Epithelial cell of proximal tubule (primary cell): Measurements from ENCODE around the gene NTM. TPM values are rescaled to one million over a fixed set of nuclear protein-coding genes. Genes with fewer than 3 reads are reported as not detected.

ENCODE experiments used
- DNase-seq: peaks from one replicate; pipeline ENCODE4 v3.0.0-alpha.2; 2011; ENCODE audit warnings: low read depth
- H3K4me3 ChIP-seq: 2 replicates; pipeline ENCODE4 v1.5.1; 2011; ENCODE audit warnings: low read depth, mild to moderate bottlenecking, low read length
- total RNA-seq: library from RNA; depleted of rRNA; stranded (reverse); fragments of >200 nt; gene quantifications from 2 replicates; pipeline ENCODE4 v1.2.3, GENCODE V29; 2015
- TF ChIP-seq, protein P1 (sequence below): conservative IDR thresholded peaks from 2 replicates; pipeline ENCODE4 v1.5.1; 2012; ENCODE audit warnings: low read depth, mild to moderate bottlenecking, low read length

The NTM gene
- total RNA-seq, 1 donor from 2014 or later, result 5.3 TPM

DNA sequence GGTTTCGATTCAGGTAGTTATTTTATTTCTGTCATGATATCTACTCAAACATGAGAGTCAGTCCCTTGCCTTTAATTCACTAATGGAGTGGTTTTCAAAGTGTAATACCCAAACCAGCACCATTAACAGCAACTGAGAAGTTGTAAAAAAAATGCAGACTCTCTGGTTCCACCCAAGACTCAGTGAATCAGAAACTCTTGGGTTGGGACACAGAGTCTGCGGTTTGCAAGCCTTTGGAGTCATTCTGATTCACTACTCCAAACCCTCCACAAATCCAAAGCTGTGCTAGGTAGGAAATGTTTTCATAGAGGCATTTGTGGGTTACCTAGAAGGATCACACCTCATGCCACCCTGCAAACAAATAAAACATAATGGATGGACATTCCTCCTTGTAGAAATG lies 340.1 kb downstream of the NTM start:
- H3K4me3 ChIP-seq, result no peak overlapping the region
- TF ChIP-seq, protein P1, sequence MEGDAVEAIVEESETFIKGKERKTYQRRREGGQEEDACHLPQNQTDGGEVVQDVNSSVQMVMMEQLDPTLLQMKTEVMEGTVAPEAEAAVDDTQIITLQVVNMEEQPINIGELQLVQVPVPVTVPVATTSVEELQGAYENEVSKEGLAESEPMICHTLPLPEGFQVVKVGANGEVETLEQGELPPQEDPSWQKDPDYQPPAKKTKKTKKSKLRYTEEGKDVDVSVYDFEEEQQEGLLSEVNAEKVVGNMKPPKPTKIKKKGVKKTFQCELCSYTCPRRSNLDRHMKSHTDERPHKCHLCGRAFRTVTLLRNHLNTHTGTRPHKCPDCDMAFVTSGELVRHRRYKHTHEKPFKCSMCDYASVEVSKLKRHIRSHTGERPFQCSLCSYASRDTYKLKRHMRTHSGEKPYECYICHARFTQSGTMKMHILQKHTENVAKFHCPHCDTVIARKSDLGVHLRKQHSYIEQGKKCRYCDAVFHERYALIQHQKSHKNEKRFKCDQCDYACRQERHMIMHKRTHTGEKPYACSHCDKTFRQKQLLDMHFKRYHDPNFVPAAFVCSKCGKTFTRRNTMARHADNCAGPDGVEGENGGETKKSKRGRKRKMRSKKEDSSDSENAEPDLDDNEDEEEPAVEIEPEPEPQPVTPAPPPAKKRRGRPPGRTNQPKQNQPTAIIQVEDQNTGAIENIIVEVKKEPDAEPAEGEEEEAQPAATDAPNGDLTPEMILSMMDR, result no peak
- no peak for DNase-seq

DNA sequence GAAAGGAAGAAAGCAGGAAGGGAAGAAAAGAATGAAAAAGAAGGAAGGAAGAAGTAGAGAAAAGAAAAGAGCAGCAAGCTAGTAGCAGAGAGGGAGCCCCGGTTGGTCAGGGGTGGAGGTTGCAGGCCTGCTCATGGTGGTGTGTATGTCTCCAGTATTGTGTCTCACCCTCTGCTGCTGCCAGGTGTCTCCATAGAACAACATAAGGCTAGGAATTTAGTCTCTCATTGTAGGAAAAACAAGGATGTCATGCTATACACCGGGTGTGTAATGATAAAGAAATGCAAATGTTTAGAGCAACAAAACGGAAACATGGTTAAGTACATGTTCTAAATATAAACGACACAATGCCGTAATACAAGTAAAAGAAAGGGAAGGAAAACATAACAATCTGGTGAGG lies 342.5 kb downstream of the NTM start:
- DNase-seq, result no peak
- TF ChIP-seq, protein P1, result no peak
- H3K4me3 ChIP-seq, result no peak overlapping the region

DNA sequence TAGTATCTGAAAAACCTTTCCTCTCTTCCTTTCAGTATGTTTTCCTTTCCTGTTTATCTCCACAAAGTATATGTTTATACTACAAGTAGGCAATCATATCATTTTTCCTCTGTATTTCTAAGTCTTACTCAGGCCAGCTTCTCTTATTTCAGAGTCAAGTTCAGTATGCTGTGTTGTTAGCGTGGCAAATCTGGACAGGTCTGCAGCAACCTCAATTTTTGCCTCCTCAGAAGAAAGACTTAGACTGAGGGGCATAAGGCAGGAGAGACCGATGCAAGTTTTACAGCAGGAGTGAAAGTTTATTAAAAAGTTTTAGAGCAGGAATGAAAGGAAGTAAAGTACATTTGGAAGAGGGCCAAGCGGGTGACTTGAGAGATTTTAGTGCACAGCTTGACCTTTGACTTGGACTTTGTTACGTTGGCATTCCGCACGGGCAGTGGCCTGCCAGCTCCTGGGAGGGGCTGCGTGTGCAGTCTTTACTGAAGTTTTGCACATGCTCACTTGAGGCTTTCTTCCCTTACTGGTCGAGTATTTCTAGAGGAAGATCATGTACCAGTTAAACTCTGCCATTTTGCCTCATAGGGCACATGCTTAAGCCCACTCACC lies 343.2 kb downstream of the NTM start:
- TF ChIP-seq, protein P1, result no peak
- no peak for DNase-seq
- H3K4me3 ChIP-seq, result no peak overlapping the region

DNA sequence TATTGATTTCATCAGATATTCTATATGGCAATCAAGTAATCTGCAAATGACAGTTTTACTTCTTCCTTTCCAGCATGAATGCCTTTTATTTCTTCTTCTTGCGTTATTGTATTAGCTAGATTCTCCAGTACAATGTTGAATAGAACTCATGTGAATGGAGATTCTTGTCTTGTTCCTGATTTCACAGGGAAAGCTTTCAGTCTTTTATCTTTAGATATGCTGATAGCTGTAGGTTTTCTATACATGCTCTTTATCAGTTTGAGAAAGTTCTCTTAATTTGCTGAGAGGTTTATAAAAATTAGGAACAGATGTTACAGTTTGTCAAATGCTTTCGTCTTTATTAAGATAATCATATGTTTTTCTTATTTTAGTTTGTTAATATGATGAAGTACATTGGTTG lies 347.2 kb downstream of the NTM start:
- H3K4me3 ChIP-seq, result no peak overlapping the region
- TF ChIP-seq, protein P1, result no peak
- DNase-seq, result no peak

DNA sequence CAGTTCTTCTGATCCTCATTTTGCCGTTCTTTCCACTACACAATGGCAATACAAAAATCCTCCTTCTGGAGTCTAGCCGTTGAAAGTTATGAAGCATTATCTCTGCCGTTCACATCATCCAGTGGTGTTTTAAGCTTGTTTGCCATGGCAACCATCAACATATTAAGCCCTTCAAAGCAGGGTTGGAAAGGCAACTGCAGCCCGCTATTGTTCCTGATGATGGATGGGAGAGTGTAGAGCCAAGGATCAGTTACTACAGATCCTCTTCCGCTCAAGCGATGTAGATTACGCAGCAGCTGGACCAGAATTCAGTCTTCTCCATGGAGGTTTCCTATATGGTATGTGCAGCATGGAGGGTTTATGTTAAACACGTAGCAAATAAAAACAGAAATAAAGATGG lies 352.7 kb downstream of the NTM start:
- TF ChIP-seq, protein P1, result no peak
- no peak for DNase-seq

DNA sequence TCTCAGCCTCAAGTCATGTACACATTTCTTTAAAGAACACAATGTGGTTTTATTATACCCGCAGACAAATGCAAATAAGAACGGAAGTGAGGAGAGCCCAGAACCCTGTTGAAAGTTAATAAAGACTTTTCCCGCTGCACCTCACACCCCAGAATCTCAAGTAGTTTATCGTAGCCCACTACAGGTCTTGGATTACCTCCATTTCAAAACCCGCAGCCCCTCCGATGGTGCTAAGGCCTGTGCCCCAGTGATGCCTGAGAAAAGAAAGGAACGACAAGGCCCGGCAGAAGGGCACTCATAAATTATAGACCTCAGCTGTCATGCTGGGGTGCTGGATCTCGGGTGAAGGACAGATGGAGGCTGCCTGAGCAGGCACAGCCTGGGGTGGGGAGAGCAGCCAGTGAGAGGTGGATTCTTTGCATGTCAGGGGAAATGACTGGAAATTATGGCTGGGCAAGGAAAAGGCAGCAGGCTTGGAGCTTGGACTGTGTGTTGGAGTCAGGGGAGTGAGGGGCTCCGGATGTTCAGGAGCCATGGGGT lies 354.1 kb downstream of the NTM start:
- H3K4me3 ChIP-seq, result no peak overlapping the region
- TF ChIP-seq, protein P1, result no peak
- DNase-seq, result no peak

More for the DNA sequence above, 352.7 kb downstream of the NTM start:
- no peak overlapping the region for H3K4me3 ChIP-seq

DNA sequence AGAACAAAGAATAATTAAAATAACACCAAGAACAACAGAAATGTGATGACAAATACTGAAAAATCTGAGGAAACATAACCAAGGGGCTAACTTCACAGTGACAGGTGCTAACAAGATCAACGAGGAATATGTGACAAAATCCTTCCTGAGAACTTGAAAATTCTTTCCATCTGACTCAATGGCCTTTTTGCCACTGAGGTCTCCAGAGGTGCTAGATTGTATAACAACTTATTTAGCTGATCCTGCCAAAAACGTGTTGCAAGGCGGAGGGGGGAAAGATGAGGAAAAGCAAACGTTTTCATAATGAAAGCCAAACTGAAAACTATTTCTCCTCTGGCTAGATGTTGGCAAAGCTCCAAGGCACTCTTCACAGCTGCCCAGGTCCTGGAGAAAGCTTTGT lies 364.5 kb downstream of the NTM start:
- H3K4me3 ChIP-seq, result no peak overlapping the region
- DNase-seq, result no peak
- TF ChIP-seq, protein P1, result no peak
